Trophoblast cell (in vitro differentiated cells and primary cell): ENCODE data around the gene SLC1A3.

ENCODE experiments used
- DNase-seq, 2 donors: peaks; one replicate each; pipeline ENCODE4 v3.0.0-alpha.2; 2016
- H2AFZ ChIP-seq: 2 replicates; pipeline ENCODE4 v1.6.1; 2013; ENCODE audit warnings: low read length, moderate library complexity, mild to moderate bottlenecking; ENCODE audit not compliant: insufficient read depth, poor library complexity
- H2AK5ac ChIP-seq: 2 replicates; pipeline ENCODE4 v1.6.1; 2013; ENCODE audit warnings: mild to moderate bottlenecking, low read length
- H2BK120ac ChIP-seq: 2 replicates; pipeline ENCODE4 v1.6.1; 2013; ENCODE audit warnings: low read length, mild to moderate bottlenecking, moderate library complexity; ENCODE audit not compliant: insufficient read depth, poor library complexity
- H2BK12ac ChIP-seq: 2 replicates; pipeline ENCODE4 v1.6.1; 2013; ENCODE audit warnings: mild to moderate bottlenecking, low read length, moderate library complexity
- H2BK5ac ChIP-seq: 2 replicates; pipeline ENCODE4 v1.6.1; 2013; ENCODE audit warnings: low read length, low read depth, moderate library complexity, mild to moderate bottlenecking; ENCODE audit not compliant: poor library complexity
- H3K14ac ChIP-seq: 2 replicates; pipeline ENCODE4 v1.6.1; 2013; ENCODE audit warnings: mild to moderate bottlenecking, low read length
- H3K18ac ChIP-seq: 2 replicates; pipeline ENCODE4 v1.6.1; 2013; ENCODE audit warnings: mild to moderate bottlenecking, low read length
- H3K23ac ChIP-seq: 2 replicates; pipeline ENCODE4 v1.6.1; 2013; ENCODE audit warnings: low read length
- H3K27ac ChIP-seq: 2 replicates; pipeline ENCODE4 v1.5.1; 2013; ENCODE audit warnings: low read depth, mild to moderate bottlenecking, inconsistent platforms, low read length, moderate library complexity
- H3K27me3 ChIP-seq: 2 replicates; pipeline ENCODE4 v1.6.1; 2013; ENCODE audit warnings: inconsistent platforms, mild to moderate bottlenecking, low read length, moderate library complexity; ENCODE audit not compliant: insufficient read depth
- H3K36me3 ChIP-seq, 2 experiments: 1 replicate in 1 of 2; 2 replicates in 1 of 2; pipeline ENCODE4 v1.6.1; 2013; ENCODE audit warnings: low read length in 2 of 2, mild to moderate bottlenecking in 2 of 2, moderate library complexity in 1 of 2; ENCODE audit not compliant: insufficient read depth in 2 of 2, control insufficient read depth in 1 of 2
- H3K4ac ChIP-seq: 2 replicates; pipeline ENCODE4 v1.6.1; 2013; ENCODE audit warnings: low read depth, mild to moderate bottlenecking, low read length, moderate library complexity
- H3K4me1 ChIP-seq, 2 experiments: 1 replicate in 1 of 2; 2 replicates in 1 of 2; pipeline ENCODE4 v1.6.1; 2013; ENCODE audit warnings: low read length in 2 of 2, mild to moderate bottlenecking in 2 of 2, moderate library complexity in 1 of 2; ENCODE audit not compliant: insufficient read depth in 2 of 2, control insufficient read depth in 1 of 2
- H3K4me2 ChIP-seq: 2 replicates; pipeline ENCODE4 v1.6.1; 2013; ENCODE audit warnings: inconsistent platforms, mild to moderate bottlenecking, low read length, moderate library complexity
- H3K4me3 ChIP-seq: 2 replicates; pipeline ENCODE4 v1.5.1; 2013; ENCODE audit warnings: mild to moderate bottlenecking, low read depth, low read length, inconsistent platforms
- H3K79me1 ChIP-seq: one replicate; pipeline ENCODE4 v1.6.1; 2013; ENCODE audit warnings: low read length
- H3K79me2 ChIP-seq: 2 replicates; pipeline ENCODE4 v1.6.1; 2013; ENCODE audit warnings: low read length, mild to moderate bottlenecking; ENCODE audit not compliant: control insufficient read depth, insufficient read depth, poor library complexity
- H3K9ac ChIP-seq: 2 replicates; pipeline ENCODE4 v1.6.1; 2013; ENCODE audit warnings: mild to moderate bottlenecking, low read length
- H3K9me3 ChIP-seq: 2 replicates; pipeline ENCODE4 v1.6.1; 2013; ENCODE audit warnings: low read depth, mild to moderate bottlenecking, control low read depth, inconsistent platforms, low read length; ENCODE audit not compliant: insufficient read depth
- H4K12ac ChIP-seq: 2 replicates; pipeline ENCODE4 v1.6.1; 2013; ENCODE audit warnings: low read depth, mild to moderate bottlenecking, low read length, moderate library complexity
- H4K8ac ChIP-seq: 2 replicates; pipeline ENCODE4 v1.6.1; 2013; ENCODE audit warnings: low read depth, mild to moderate bottlenecking, low read length, moderate library complexity
- H4K91ac ChIP-seq: one replicate; pipeline ENCODE4 v1.6.1; 2013; ENCODE audit warnings: low read depth, mild to moderate bottlenecking, low read length, moderate library complexity
- WGBS: extraction: QIAGEN DNeasy Blood & Tissue Kit; methylation state at CpG from one replicate; pipeline ENCODE4 v1.1.7; 2013; ENCODE audit warnings: missing lambda C conversion rate; ENCODE audit not compliant: insufficient read length, insufficient coverage; ENCODE audit errors: extremely low coverage; 5-methylcytosine and 5-hydroxymethylcytosine counted together

The SLC1A3 gene

GRCh38 chr5:36665628-36666027 lies 59.2 kb downstream of the SLC1A3 start:
- DNase-seq, result peak; percentile 24 to 69
- Histone ChIP-seq H3K9me3 (no peaks in the 10 kb centered on the region), H2BK5ac (no peak overlapping the region), H2BK120ac (peak overlapping the region; percentile 75), H3K9ac (no peak overlapping the region), H2AK5ac (no peak overlapping the region), H3K27ac (peak overlapping the region; percentile 50), H4K91ac (no peak overlapping the region), H3K4me1 (peaks cover 23 to 27% of the 10 kb centered on the region in 2 experiments), H3K14ac (peak overlapping the region; percentile 47), H3K4ac (no peak overlapping the region), H3K23ac (no peak overlapping the region), H4K12ac (no peak overlapping the region), H2BK12ac (peak overlapping the region; percentile 78), H3K79me2 (peaks cover 4% of the 10 kb centered on the region), H3K4me3 (no peak overlapping the region), H3K36me3 (peaks cover 2 to 7% of the 10 kb centered on the region in 2 experiments), H3K4me2 (no peak overlapping the region), H3K79me1 (peaks cover 27% of the 10 kb centered on the region), H3K27me3 (no peaks in the 10 kb centered on the region), H2AFZ (no peak overlapping the region), H3K18ac (no peak overlapping the region), H4K8ac (no peak overlapping the region)
- no CpG with 5 or more reads among the region's 3 CpGs for WGBS

GRCh38 chr5:36666274-36666673 lies 59.9 kb downstream of the SLC1A3 start:
- no CpG with 5 or more reads among the region's 2 CpGs for WGBS
- H3K4me3 ChIP-seq, result no peak overlapping the region
- no peak overlapping the region for H3K18ac ChIP-seq
- H4K8ac ChIP-seq, result no peak overlapping the region
- no peaks in the 10 kb centered on the region for H3K27me3 ChIP-seq
- peaks cover 23 to 25% of the 10 kb centered on the region in 2 experiments for H3K4me1 ChIP-seq
- H3K9ac ChIP-seq, result no peak overlapping the region
- no peak for DNase-seq
- no peak overlapping the region for H3K4me2 ChIP-seq
- no peak overlapping the region for H2BK120ac ChIP-seq
- H3K79me1 ChIP-seq, result peaks cover 27% of the 10 kb centered on the region
- no peak overlapping the region for H2BK5ac ChIP-seq
- no peak overlapping the region for H3K4ac ChIP-seq
- H4K91ac ChIP-seq, result no peak overlapping the region
- no peak overlapping the region for H2AK5ac ChIP-seq
- H2BK12ac ChIP-seq, result no peak overlapping the region
- H3K23ac ChIP-seq, result no peak overlapping the region
- H3K27ac ChIP-seq, result peak overlapping the region; percentile 50
- no peaks in the 10 kb centered on the region for H3K9me3 ChIP-seq
- peaks cover 2 to 12% of the 10 kb centered on the region in 2 experiments for H3K36me3 ChIP-seq
- peaks cover 4% of the 10 kb centered on the region for H3K79me2 ChIP-seq
- H3K14ac ChIP-seq, result no peak overlapping the region
- no peak overlapping the region for H2AFZ ChIP-seq
- H4K12ac ChIP-seq, result no peak overlapping the region

- no peak overlapping the region for H2AK5ac ChIP-seq
- H3K4me1 ChIP-seq, result peaks cover 16 to 20% of the 10 kb centered on the region in 2 experiments
- H4K12ac ChIP-seq, result no peak overlapping the region
- H3K36me3 ChIP-seq, result peaks cover 5 to 15% of the 10 kb centered on the region in 2 experiments
- no peaks in the 10 kb centered on the region for H3K9me3 ChIP-seq
- no CpG with 5 or more reads among the region's 1 CpG for WGBS
- H4K8ac ChIP-seq, result no peak overlapping the region
- no peak overlapping the region for H3K23ac ChIP-seq
- peaks cover 22% of the 10 kb centered on the region for H3K79me1 ChIP-seq
- DNase-seq, result peak in 1 of 2 donors; percentile 81
- no peak overlapping the region for H3K4me3 ChIP-seq
- peaks cover 2% of the 10 kb centered on the region for H3K79me2 ChIP-seq
- H3K4ac ChIP-seq, result no peak overlapping the region
- H4K91ac ChIP-seq, result no peak overlapping the region
- H3K27ac ChIP-seq, result peak overlapping the region; percentile 63
- no peak overlapping the region for H2BK120ac ChIP-seq
- H3K4me2 ChIP-seq, result no peak overlapping the region
- H3K27me3 ChIP-seq, result no peaks in the 10 kb centered on the region
- H2AFZ ChIP-seq, result no peak overlapping the region
- no peak overlapping the region for H3K9ac ChIP-seq
- H3K18ac ChIP-seq, result no peak overlapping the region
- H2BK12ac ChIP-seq, result no peak overlapping the region
- no peak overlapping the region for H2BK5ac ChIP-seq
- no peak overlapping the region for H3K14ac ChIP-seq
Measured at GRCh38 chr5:36666986-36667385, 60.6 kb downstream of the SLC1A3 start.

GRCh38 chr5:36667824-36668223 lies 61.4 kb downstream of the SLC1A3 start:
- H4K12ac ChIP-seq, result no peak overlapping the region
- H3K27me3 ChIP-seq, result no peaks in the 10 kb centered on the region
- H3K23ac ChIP-seq, result no peak overlapping the region
- H2BK12ac ChIP-seq, result no peak overlapping the region
- no peak overlapping the region for H2AK5ac ChIP-seq
- H3K14ac ChIP-seq, result no peak overlapping the region
- no peak overlapping the region for H3K4ac ChIP-seq
- H3K27ac ChIP-seq, result peak overlapping the region; percentile 63
- no peak overlapping the region for H2BK120ac ChIP-seq
- H3K4me1 ChIP-seq, result peaks cover 9 to 11% of the 10 kb centered on the region in 2 experiments
- H3K36me3 ChIP-seq, result peaks cover 7 to 19% of the 10 kb centered on the region in 2 experiments
- H3K79me1 ChIP-seq, result peaks cover 15% of the 10 kb centered on the region
- H4K8ac ChIP-seq, result no peak overlapping the region
- peak overlapping the region; percentile 39 for H2BK5ac ChIP-seq
- no peak overlapping the region for H3K4me3 ChIP-seq
- H3K4me2 ChIP-seq, result no peak overlapping the region
- no peaks in the 10 kb centered on the region for H3K9me3 ChIP-seq
- H3K18ac ChIP-seq, result no peak overlapping the region
- H3K9ac ChIP-seq, result no peak overlapping the region
- H4K91ac ChIP-seq, result peak overlapping the region; percentile 33
- WGBS, result no CpG with 5 or more reads among the region's 3 CpGs
- no peak for DNase-seq
- H3K79me2 ChIP-seq, result no peaks in the 10 kb centered on the region
- no peak overlapping the region for H2AFZ ChIP-seq
